ENCODE measurements around the gene VASP.

Gene VASP

GRCh38 chr19:45506989-45507871 lies at the start of gene VASP:
VASP (plus strand) TSS chr19:45507479; CDS start chr19:45507772, 293 bp downstream.
- DNase-seq (ENCODE audit: low read depth in 2 of 2): peak; percentile 87 to 88

- no peak for DNase-seq (ENCODE audit: low read depth in 2 of 2)
Observed at GRCh38 chr19:45457776-45458175, 49.5 kb upstream of the VASP start.

- DNase-seq (ENCODE audit: low read depth in 2 of 2): no peak
Observed at GRCh38 chr19:45460807-45461347, 46.4 kb upstream of the VASP start.

GRCh38 chr19:45462174-45462573 lies 45.1 kb upstream of the VASP start:
- no peak for DNase-seq (ENCODE audit: low read depth in 2 of 2)

GRCh38 chr19:45463241-45463640 lies 44.0 kb upstream of the VASP start:
- no peak for DNase-seq (ENCODE audit: low read depth in 2 of 2)

- DNase-seq (ENCODE audit: low read depth in 2 of 2): no peak
Observed at GRCh38 chr19:45464274-45464673, 43.0 kb upstream of the VASP start.

- DNase-seq (ENCODE audit: low read depth in 2 of 2): no peak
Observed at GRCh38 chr19:45464852-45465441, 42.3 kb upstream of the VASP start.

GRCh38 chr19:45467115-45467455 lies 40.2 kb upstream of the VASP start:
- no peak for DNase-seq (ENCODE audit: low read depth in 2 of 2)

- DNase-seq (ENCODE audit: low read depth in 2 of 2): peak; percentile 85
Observed at GRCh38 chr19:45467456-45468158, 39.7 kb upstream of the VASP start, which contains the start of gene FOSB. FOSB (plus strand) TSS chr19:45467996; CDS start chr19:45468587, 591 bp downstream.

- no peak for DNase-seq (ENCODE audit: low read depth in 2 of 2)
Observed at GRCh38 chr19:45468159-45468651, 39.1 kb upstream of the VASP start.

GRCh38 chr19:45468803-45469131 lies 38.5 kb upstream of the VASP start:
- no peak for DNase-seq (ENCODE audit: low read depth in 2 of 2)

GRCh38 chr19:45469132-45469944 lies 37.9 kb upstream of the VASP start:
- peak; percentile 94 for DNase-seq (ENCODE audit: low read depth in 2 of 2)

GRCh38 chr19:45469945-45470761 lies 37.1 kb upstream of the VASP start:
- DNase-seq (ENCODE audit: low read depth in 2 of 2): peak in 1 of 2 donors; percentile 21

- DNase-seq (ENCODE audit: low read depth in 2 of 2): no peak
Observed at GRCh38 chr19:45470762-45471081, 36.6 kb upstream of the VASP start.

GRCh38 chr19:45471111-45471930 lies 36.0 kb upstream of the VASP start:
- DNase-seq (ENCODE audit: low read depth in 2 of 2): no peak

GRCh38 chr19:45471931-45472562 lies 35.2 kb upstream of the VASP start:
- DNase-seq (ENCODE audit: low read depth in 2 of 2): no peak

GRCh38 chr19:45472563-45473366 lies 34.5 kb upstream of the VASP start:
- DNase-seq (ENCODE audit: low read depth in 2 of 2): no peak

GRCh38 chr19:45473367-45473681 lies 34.0 kb upstream of the VASP start:
- DNase-seq (ENCODE audit: low read depth in 2 of 2): no peak

Data from stimulated activated CD8-positive, alpha-beta memory T cell treated with anti-CD3 and anti-CD28 coated beads, Interleukin-15, amount 100 ng/mL, for 48 hours (primary cell).